ENCODE results near the gene DEFB121. TPM values are rescaled to one million over a fixed set of nuclear protein-coding genes. Genes with fewer than 3 reads are reported as not detected.
A peak's percentile ranks its signal among the peaks of the same experiment; 100 is the strongest.
"Not testable (repeated sequence)": the region's sequence is repeated elsewhere in the genome, so short reads cannot be mapped to it uniquely, and the experiment has no call there.

Gene DEFB121
- total RNA-seq, 1 experiment from 2014 or later, result not detected

DNA sequence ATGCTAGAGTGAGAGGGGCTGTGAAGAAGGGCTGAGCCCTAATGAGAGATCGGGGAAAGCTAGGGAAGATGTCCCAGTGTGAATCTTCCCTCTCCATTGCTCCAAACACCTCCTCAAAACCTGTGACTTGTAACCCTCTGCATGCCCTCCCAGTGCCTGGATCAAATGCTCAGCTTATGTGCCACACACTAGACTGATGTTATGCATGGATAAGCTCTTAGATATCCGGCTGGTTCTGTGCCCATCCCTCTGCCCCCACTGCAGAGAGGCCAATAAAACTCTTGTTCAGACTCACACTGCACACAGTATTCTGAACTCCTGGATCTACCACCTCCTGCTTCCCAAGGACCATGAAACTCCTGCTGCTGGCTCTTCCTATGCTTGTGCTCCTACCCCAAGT is 37.7 kb downstream of the DEFB121 start, which contains the start of gene DEFB118:
TSS of gene DEFB118 (plus strand) at position 301 of the 400 bp plus-strand sequence. CDS start at position 351, 50 bp downstream.
- BruUV-seq (replicated peaks), result no TSS peak
- intact Hi-C loops (cut with micrococcal nuclease; ENCODE audit: unreplicated experiment), result no loop called here
- TF ChIP-seq SIN3A (IDR thresholded peaks at IDR 0.05; ENCODE audit: borderline replicate concordance, insufficient read depth, low read depth, low read length), result no peak
- TF ChIP-seq, protein P1, sequence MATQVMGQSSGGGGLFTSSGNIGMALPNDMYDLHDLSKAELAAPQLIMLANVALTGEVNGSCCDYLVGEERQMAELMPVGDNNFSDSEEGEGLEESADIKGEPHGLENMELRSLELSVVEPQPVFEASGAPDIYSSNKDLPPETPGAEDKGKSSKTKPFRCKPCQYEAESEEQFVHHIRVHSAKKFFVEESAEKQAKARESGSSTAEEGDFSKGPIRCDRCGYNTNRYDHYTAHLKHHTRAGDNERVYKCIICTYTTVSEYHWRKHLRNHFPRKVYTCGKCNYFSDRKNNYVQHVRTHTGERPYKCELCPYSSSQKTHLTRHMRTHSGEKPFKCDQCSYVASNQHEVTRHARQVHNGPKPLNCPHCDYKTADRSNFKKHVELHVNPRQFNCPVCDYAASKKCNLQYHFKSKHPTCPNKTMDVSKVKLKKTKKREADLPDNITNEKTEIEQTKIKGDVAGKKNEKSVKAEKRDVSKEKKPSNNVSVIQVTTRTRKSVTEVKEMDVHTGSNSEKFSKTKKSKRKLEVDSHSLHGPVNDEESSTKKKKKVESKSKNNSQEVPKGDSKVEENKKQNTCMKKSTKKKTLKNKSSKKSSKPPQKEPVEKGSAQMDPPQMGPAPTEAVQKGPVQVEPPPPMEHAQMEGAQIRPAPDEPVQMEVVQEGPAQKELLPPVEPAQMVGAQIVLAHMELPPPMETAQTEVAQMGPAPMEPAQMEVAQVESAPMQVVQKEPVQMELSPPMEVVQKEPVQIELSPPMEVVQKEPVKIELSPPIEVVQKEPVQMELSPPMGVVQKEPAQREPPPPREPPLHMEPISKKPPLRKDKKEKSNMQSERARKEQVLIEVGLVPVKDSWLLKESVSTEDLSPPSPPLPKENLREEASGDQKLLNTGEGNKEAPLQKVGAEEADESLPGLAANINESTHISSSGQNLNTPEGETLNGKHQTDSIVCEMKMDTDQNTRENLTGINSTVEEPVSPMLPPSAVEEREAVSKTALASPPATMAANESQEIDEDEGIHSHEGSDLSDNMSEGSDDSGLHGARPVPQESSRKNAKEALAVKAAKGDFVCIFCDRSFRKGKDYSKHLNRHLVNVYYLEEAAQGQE (IDR thresholded peaks at IDR 0.05; ENCODE audit: insufficient read depth in 1 of 2, low read depth in 2 of 2, low read length in 1 of 2), result no peak
- TF ChIP-seq TCF7L2 (IDR thresholded peaks at IDR 0.05; ENCODE audit: low read depth, low read length), result no peak
- TF ChIP-seq, protein P2, sequence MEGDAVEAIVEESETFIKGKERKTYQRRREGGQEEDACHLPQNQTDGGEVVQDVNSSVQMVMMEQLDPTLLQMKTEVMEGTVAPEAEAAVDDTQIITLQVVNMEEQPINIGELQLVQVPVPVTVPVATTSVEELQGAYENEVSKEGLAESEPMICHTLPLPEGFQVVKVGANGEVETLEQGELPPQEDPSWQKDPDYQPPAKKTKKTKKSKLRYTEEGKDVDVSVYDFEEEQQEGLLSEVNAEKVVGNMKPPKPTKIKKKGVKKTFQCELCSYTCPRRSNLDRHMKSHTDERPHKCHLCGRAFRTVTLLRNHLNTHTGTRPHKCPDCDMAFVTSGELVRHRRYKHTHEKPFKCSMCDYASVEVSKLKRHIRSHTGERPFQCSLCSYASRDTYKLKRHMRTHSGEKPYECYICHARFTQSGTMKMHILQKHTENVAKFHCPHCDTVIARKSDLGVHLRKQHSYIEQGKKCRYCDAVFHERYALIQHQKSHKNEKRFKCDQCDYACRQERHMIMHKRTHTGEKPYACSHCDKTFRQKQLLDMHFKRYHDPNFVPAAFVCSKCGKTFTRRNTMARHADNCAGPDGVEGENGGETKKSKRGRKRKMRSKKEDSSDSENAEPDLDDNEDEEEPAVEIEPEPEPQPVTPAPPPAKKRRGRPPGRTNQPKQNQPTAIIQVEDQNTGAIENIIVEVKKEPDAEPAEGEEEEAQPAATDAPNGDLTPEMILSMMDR (IDR thresholded peaks at IDR 0.05), result no peak
- TF ChIP-seq POLR2AphosphoS5 (IDR thresholded peaks at IDR 0.05; ENCODE audit: low read depth, low read length), result no peak
- in situ Hi-C loops (cut with HindIII; ENCODE audit: low pct_unique_long_range_greater_than_20kb, low sequenced_read_pairs), result no loop called here
- DNase-seq (ENCODE audit: low read depth, low spot score) (no peak), ATAC-seq (peak; percentile 18; the same call in 1 of the 2 replicates)
- no peaks in the 10 kb centered on the region for H3K4me1 ChIP-seq (ENCODE audit: control insufficient read depth, insufficient read depth, low read length)
- H3K9me3 ChIP-seq (ENCODE audit: control insufficient read depth, insufficient read depth, low read depth, low read length), result no peaks in the 10 kb centered on the region
- H3K27me3 ChIP-seq (ENCODE audit: control insufficient read depth, insufficient read depth, low read length), result peaks cover 12% of the 10 kb centered on the region
- no peaks in the 10 kb centered on the region for H3K36me3 ChIP-seq (ENCODE audit: control insufficient read depth, insufficient read depth, low read length)
- no peak within 1 kb of the TSS for H3K4me3 ChIP-seq (ENCODE audit: low read depth in 2 of 2, low read length in 2 of 2)
- CTCF ChIA-PET, result interaction anchor here (0.6 kb wide), 1 partner anchor 49 kb away, joined by 3 read pairs; no protein-coding TSS in a partner anchor
- POLR2A ChIA-PET, result no interaction called here
- no peak within 1 kb of the TSS for H3K27ac ChIP-seq (ENCODE audit: low read length)

DNA sequence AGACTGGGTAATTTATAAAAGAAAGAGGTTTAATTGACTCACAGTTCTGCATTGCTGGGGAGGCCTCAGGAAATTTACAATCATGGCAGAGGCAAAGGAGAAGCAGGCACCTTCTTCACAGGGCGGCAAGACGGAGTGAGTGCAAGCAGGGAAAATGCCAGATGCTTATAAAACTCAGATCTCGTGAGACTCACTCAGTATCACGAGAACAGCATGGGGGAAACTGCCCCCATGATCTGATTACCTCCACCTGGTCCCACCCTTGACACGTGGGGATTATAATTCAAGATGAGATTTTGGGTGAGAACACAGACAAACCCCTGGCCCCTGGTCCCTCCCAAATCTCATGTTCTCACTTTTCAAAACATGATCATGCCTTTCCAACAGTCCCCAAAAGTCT is 41.7 kb downstream of the DEFB121 start:
- DNase-seq (ENCODE audit: low read depth, low spot score); ATAC-seq; H3K9me3 ChIP-seq (ENCODE audit: control insufficient read depth, insufficient read depth, low read depth, low read length); H3K36me3 ChIP-seq (ENCODE audit: control insufficient read depth, insufficient read depth, low read length); BruUV-seq (replicated peaks); H3K4me1 ChIP-seq (ENCODE audit: control insufficient read depth, insufficient read depth, low read length); H3K27me3 ChIP-seq (ENCODE audit: control insufficient read depth, insufficient read depth, low read length); CTCF ChIA-PET; H3K27ac ChIP-seq (ENCODE audit: low read length); intact Hi-C loops (cut with micrococcal nuclease; ENCODE audit: unreplicated experiment); in situ Hi-C loops (cut with HindIII; ENCODE audit: low pct_unique_long_range_greater_than_20kb, low sequenced_read_pairs); H3K4me3 ChIP-seq (ENCODE audit: low read depth in 2 of 2, low read length in 2 of 2); POLR2A ChIA-PET: not testable (repeated sequence)

DNA sequence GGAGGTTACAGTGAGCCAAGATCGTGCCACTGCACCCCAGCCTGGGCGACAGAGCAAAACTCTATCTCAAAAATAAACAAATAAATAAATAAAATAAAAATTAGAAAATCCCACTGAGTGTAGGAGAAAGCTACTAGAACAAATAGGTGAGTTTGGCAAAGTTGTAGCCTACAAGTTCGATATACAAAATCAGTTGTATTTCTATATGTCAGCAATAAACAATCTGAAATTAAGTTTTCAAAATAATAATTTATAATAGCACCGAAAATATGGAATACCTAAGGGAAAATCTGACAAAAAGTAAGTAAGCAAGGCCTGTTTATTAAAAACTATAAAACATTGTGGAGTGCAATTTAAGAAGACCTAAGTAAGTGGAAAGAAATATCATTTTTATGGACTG is 42.7 kb downstream of the DEFB121 start:
- no peak overlapping the region for H3K27ac ChIP-seq (ENCODE audit: low read length)
- intact Hi-C loops (cut with micrococcal nuclease; ENCODE audit: unreplicated experiment), result no loop called here
- no peak for DNase-seq (ENCODE audit: low read depth, low spot score)
- TF ChIP-seq, protein P2 (IDR thresholded peaks at IDR 0.05), result no peak
- TF ChIP-seq SIN3A (IDR thresholded peaks at IDR 0.05; ENCODE audit: borderline replicate concordance, insufficient read depth, low read depth, low read length) (no peak), TCF7L2 (IDR thresholded peaks at IDR 0.05; ENCODE audit: low read depth, low read length) (no peak), POLR2AphosphoS5 (IDR thresholded peaks at IDR 0.05; ENCODE audit: low read depth, low read length) (no peak)
- TF ChIP-seq, protein P1 (IDR thresholded peaks at IDR 0.05; ENCODE audit: insufficient read depth in 1 of 2, low read depth in 2 of 2, low read length in 1 of 2), result no peak
- no peak overlapping the region for H3K4me3 ChIP-seq (ENCODE audit: low read depth in 2 of 2, low read length in 2 of 2)
- no TSS peak for BruUV-seq (replicated peaks)
- H3K27me3 ChIP-seq (ENCODE audit: control insufficient read depth, insufficient read depth, low read length), result peaks cover 6% of the 10 kb centered on the region; the same call in 1 of the 2 replicates
- no peaks in the 10 kb centered on the region for H3K9me3 ChIP-seq (ENCODE audit: control insufficient read depth, insufficient read depth, low read depth, low read length)
- ChIA-PET POLR2A (no interaction called here), CTCF (no interaction called here)
- H3K4me1 ChIP-seq (ENCODE audit: control insufficient read depth, insufficient read depth, low read length), result no peaks in the 10 kb centered on the region
- H3K36me3 ChIP-seq (ENCODE audit: control insufficient read depth, insufficient read depth, low read length), result no peaks in the 10 kb centered on the region
- in situ Hi-C loops (cut with HindIII; ENCODE audit: low pct_unique_long_range_greater_than_20kb, low sequenced_read_pairs), result no loop called here
- ATAC-seq, result no peak

Measured in Panc1 (cell line).